ENCODE measurements around the gene AEBP1. TPM values are rescaled to one million over a fixed set of nuclear protein-coding genes. Genes with fewer than 3 reads are reported as not detected.
A peak's percentile ranks its signal among the peaks of the same experiment; 100 is the strongest.

Gene AEBP1
- total RNA-seq, 1 donor from 2014 or later = 422 TPM

DNA sequence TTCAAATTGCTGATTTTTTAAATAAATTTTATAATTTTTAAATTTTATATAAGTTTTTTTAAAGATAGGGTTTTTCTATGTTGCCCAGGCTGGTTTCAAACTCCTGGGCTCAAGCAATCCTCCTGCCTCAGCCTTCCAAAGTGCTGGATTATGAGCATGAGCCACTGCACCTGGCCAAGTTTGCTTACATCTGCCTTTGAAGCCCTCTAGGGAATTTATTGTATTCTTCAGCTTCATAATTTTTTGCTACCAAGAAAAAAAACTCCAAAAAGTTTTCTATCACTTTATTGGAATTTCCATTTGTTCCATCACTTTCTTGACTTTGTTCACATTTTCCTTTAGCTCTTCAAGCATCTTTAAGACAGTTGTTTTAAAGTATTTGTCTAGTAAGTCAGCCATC is 23.0 kb downstream of the AEBP1 start:
- Mint-ChIP-seq H3K27ac (ENCODE audit: unreplicated experiment) (no peak overlapping the region), H3K4me3 (ENCODE audit: unreplicated experiment) (no peak overlapping the region), H3K27me3 (ENCODE audit: low read depth) (no peaks in the 10 kb centered on the region), H3K4me1 (ENCODE audit: low read depth) (peaks cover 21% of the 10 kb centered on the region), H3K9me3 (ENCODE audit: low read depth) (peaks cover 16% of the 10 kb centered on the region), H3K36me3 (ENCODE audit: low read depth) (peaks cover 11% of the 10 kb centered on the region)
- TF ChIP-seq, protein P1, sequence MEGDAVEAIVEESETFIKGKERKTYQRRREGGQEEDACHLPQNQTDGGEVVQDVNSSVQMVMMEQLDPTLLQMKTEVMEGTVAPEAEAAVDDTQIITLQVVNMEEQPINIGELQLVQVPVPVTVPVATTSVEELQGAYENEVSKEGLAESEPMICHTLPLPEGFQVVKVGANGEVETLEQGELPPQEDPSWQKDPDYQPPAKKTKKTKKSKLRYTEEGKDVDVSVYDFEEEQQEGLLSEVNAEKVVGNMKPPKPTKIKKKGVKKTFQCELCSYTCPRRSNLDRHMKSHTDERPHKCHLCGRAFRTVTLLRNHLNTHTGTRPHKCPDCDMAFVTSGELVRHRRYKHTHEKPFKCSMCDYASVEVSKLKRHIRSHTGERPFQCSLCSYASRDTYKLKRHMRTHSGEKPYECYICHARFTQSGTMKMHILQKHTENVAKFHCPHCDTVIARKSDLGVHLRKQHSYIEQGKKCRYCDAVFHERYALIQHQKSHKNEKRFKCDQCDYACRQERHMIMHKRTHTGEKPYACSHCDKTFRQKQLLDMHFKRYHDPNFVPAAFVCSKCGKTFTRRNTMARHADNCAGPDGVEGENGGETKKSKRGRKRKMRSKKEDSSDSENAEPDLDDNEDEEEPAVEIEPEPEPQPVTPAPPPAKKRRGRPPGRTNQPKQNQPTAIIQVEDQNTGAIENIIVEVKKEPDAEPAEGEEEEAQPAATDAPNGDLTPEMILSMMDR (IDR thresholded peaks at IDR 0.05) = no peak
- DNase-seq (ENCODE audit: low spot score) = no peak

DNA sequence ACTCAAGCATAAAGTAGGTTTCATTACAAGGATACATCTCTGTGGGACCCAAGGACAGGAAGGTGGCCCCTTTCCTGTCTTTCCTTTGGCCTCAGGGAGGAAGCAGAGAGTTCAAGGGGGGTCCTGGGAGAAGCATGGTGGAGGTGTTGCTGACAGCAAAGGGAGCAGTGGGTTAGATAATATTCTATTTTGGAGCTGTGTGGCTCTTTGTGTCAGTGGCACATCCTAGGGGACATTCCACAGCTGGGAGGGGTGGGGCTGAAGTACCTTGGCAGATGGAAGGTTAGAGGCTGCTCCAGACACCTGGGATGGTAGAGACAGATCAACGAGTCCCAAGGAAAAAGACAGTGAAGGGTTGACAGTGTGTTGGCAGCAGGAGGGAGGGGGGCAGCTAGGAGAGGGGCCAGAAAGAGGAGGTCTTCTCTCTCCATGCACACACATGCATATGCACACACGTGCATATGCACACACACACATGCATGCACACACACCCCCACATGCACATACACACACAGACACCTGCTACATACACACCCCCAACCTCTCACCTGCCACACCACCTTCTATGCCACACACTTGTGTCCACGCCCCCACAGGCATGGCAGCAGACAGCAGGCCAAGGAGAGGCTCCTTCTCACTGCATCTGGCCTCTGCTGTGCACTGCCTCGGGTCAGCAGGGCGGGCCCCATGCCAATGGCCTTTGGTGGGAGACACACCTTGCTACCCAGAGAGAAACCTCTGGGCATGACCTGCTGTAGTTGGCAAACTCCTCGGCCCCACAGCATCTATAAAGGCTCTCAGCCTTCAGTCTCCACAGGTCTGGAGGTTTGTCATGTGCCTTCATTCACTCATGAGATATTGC is 24.8 kb downstream of the AEBP1 start:
- Mint-ChIP-seq H3K27me3 (ENCODE audit: low read depth) (no peaks in the 10 kb centered on the region), H3K27ac (ENCODE audit: unreplicated experiment) (no peak overlapping the region), H3K9me3 (ENCODE audit: low read depth) (peaks cover 16% of the 10 kb centered on the region), H3K4me1 (ENCODE audit: low read depth) (peaks cover 13% of the 10 kb centered on the region), H3K36me3 (ENCODE audit: low read depth) (peaks cover 11% of the 10 kb centered on the region), H3K4me3 (ENCODE audit: unreplicated experiment) (no peak overlapping the region)
- TF ChIP-seq, protein P1 (IDR thresholded peaks at IDR 0.05) = no peak
- DNase-seq (ENCODE audit: low spot score) = no peak

DNA sequence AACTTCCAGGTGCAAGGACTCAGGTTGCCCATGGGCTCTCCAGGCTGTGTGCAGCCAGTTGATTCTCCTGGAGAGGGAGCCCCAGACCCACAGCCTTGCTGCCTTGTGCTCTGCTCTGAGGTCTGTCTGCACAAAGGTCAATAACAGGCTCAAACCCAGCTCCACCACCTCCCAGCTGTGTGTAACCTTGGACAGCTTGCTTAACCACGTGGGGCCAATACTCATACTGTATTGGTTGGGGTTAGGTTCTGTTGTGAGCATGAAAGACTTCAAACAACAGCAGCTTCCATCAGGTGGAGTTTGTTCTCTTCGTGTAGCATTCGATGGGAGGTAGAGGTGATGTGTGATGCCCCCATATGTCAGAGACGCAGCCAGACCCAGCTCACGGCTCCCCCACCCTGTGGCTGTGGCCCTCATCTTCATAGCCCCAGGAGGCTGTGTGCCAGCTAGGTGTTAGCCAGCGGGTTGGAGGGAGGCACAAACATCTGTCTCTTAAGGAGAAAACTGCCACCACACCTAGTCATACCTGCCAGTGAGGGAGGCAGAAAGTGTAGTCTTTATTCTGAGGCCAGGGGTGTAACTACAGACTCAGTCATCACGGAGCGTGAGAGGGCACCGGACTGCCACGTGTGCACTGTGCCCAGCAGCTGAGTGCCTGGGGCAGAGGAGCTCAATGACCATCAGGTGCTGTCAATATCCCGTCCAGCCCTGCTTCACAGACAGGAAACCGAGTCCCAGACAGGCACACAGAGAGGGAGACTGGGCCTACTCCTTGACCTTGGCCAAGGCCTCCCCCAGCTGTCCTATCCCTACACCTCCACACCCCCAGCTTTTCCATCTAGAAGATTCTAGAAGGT is 27.3 kb downstream of the AEBP1 start:
- H3K27me3 Mint-ChIP-seq (ENCODE audit: low read depth) = no peaks in the 10 kb centered on the region
- H3K4me3 Mint-ChIP-seq (ENCODE audit: unreplicated experiment) = no peak overlapping the region
- TF ChIP-seq, protein P1 (IDR thresholded peaks at IDR 0.05) = peak; percentile 34
- peaks cover 9% of the 10 kb centered on the region for H3K4me1 Mint-ChIP-seq (ENCODE audit: low read depth)
- no peak overlapping the region for H3K27ac Mint-ChIP-seq (ENCODE audit: unreplicated experiment)
- peak; percentile 35 for DNase-seq (ENCODE audit: low spot score)
- peaks cover 15% of the 10 kb centered on the region for H3K9me3 Mint-ChIP-seq (ENCODE audit: low read depth)
- H3K36me3 Mint-ChIP-seq (ENCODE audit: low read depth) = peaks cover 11% of the 10 kb centered on the region

DNA sequence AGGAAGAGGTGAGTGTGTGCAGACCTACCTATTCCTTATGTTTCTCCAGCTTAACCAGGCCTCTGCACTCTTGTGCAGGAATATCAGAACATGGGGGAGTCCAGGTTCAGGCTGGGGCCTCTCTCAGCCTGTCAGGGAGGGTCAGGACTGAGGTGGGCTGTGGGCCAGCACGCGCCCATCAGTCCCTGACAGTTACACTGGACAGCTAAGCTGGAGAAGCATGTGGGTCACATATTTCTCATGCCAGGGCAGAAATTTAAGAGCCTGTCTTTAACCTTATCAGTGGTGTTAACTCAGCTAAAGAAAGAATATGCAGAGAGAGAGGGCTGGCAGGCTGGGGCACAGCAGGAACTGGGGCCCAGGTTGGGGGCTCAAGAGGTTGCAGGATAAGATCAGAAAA is 27.9 kb downstream of the AEBP1 start:
- H3K4me1 Mint-ChIP-seq (ENCODE audit: low read depth) = peaks cover 9% of the 10 kb centered on the region

DNA sequence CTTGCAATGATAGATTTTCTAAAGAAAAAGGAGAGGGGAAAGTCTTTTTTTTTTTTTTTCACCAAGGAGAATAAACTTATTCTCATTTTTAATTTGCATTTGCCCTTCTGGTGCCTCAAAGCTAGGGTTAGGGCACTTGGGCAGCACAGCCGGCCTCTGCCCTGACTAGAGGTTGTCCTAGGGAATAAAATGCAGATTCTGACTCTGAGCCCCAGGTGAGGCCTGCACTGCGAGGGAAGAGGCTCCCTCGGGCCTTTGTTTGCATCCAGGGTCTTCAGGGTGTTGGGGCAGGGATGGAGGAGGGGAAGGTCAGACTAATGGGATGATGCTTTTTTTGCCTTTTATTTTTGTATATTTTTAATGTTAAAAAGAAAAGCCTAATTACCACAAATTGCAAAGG is 29.1 kb downstream of the AEBP1 start:
- peaks cover 2% of the 10 kb centered on the region for H3K27me3 Mint-ChIP-seq (ENCODE audit: low read depth)

More for the DNA sequence above, 27.9 kb downstream of the AEBP1 start:
- no peak overlapping the region for H3K27ac Mint-ChIP-seq (ENCODE audit: unreplicated experiment)
- no peaks in the 10 kb centered on the region for H3K27me3 Mint-ChIP-seq (ENCODE audit: low read depth)
- no peak overlapping the region for H3K4me3 Mint-ChIP-seq (ENCODE audit: unreplicated experiment)
- peak; percentile 24 for DNase-seq (ENCODE audit: low spot score)
- peaks cover 9% of the 10 kb centered on the region for H3K9me3 Mint-ChIP-seq (ENCODE audit: low read depth)
- H3K36me3 Mint-ChIP-seq (ENCODE audit: low read depth) = peaks cover 8% of the 10 kb centered on the region
- TF ChIP-seq, protein P1 (IDR thresholded peaks at IDR 0.05) = no peak

More for the DNA sequence above, 29.1 kb downstream of the AEBP1 start:
- peak; percentile 7 for DNase-seq (ENCODE audit: low spot score)
- no peaks in the 10 kb centered on the region for H3K9me3 Mint-ChIP-seq (ENCODE audit: low read depth)
- no peak overlapping the region for H3K4me3 Mint-ChIP-seq (ENCODE audit: unreplicated experiment)
- H3K36me3 Mint-ChIP-seq (ENCODE audit: low read depth) = no peaks in the 10 kb centered on the region
- TF ChIP-seq, protein P1 (IDR thresholded peaks at IDR 0.05) = no peak
- peaks cover 9% of the 10 kb centered on the region for H3K4me1 Mint-ChIP-seq (ENCODE audit: low read depth)
- H3K27ac Mint-ChIP-seq (ENCODE audit: unreplicated experiment) = no peak overlapping the region

All from chondrocyte (in vitro differentiated cells).